HepG2 (cell line): ENCODE data around the gene HLF. TPM values are rescaled to one million over a fixed set of nuclear protein-coding genes. Genes with fewer than 3 reads are reported as not detected.
A peak's percentile ranks its signal among the peaks of the same experiment; 100 is the strongest.

ENCODE experiments used
- ATF4 ChIP-seq, 2 experiments: fragments of 450-650 bp in 1 of 2; sonication (generic) in 1 of 2; formaldehyde crosslinking; IDR thresholded peaks; 2 replicates each; pipeline versions ENCODE4 v1.5.0 to v1.8.0; 2020 to 2022; ENCODE audit warnings: mild to moderate bottlenecking in 1 of 2, missing genetic modification reagents in 1 of 2
- ATF7 ChIP-seq, 2 experiments: fragments of 450-650 bp in 1 of 2; sonication (generic) in 1 of 2; formaldehyde crosslinking in 1 of 2; IDR thresholded peaks; 2 replicates each; pipeline versions ENCODE4 v1.4.0 to v1.6.1; 2016 to 2020; ENCODE audit warnings: antibody characterized with exemption in 1 of 2, mild to moderate bottlenecking in 1 of 2, missing genetic modification reagents in 1 of 2
- CC2D1A ChIP-seq: sonication (generic); formaldehyde crosslinking; IDR thresholded peaks from 2 replicates; pipeline ENCODE4 v1.8.1; 2023; ENCODE audit warnings: mild to moderate bottlenecking, missing genetic modification reagents
- CCAR2 ChIP-seq: fragments of 200-400 bp; formaldehyde crosslinking; optimal IDR thresholded peaks from 2 replicates; pipeline ENCODE3; 2018; ENCODE audit warnings: low read depth, mild to moderate bottlenecking, low read length, moderate library complexity
- DNMT3B ChIP-seq: conservative IDR thresholded peaks from 2 replicates; pipeline ENCODE4 v1.6.1; 2016; ENCODE audit warnings: missing biosample characterization, control low read depth
- HDAC1 ChIP-seq: sonication (generic); formaldehyde crosslinking; IDR thresholded peaks from 2 replicates; pipeline ENCODE4 v1.5.1; 2020; ENCODE audit warnings: mild to moderate bottlenecking, missing genetic modification reagents
- MLXIP ChIP-seq: sonication (generic); formaldehyde crosslinking; IDR thresholded peaks from 2 replicates; pipeline ENCODE4 v1.9.0; 2021; ENCODE audit warnings: missing genetic modification reagents, borderline replicate concordance
- NR3C1 ChIP-seq: sonication (generic); formaldehyde crosslinking; IDR thresholded peaks from 2 replicates; pipeline ENCODE4 v1.4.0; 2020; ENCODE audit warnings: missing genetic modification reagents
- PPARG ChIP-seq: conservative IDR thresholded peaks from 2 replicates; pipeline ENCODE4 v1.6.1; 2016; ENCODE audit warnings: missing biosample characterization, missing genetic modification reagents
- RAD21 ChIP-seq: fragments of 450-650 bp; formaldehyde crosslinking; IDR thresholded peaks from 2 replicates; pipeline ENCODE4 v1.5.0; 2020; ENCODE audit warnings: mild to moderate bottlenecking
- RNF2 ChIP-seq: fragments of 450-650 bp; conservative IDR thresholded peaks from 2 replicates; pipeline ENCODE4 v1.6.1; 2016; ENCODE audit warnings: low read depth
- SKI ChIP-seq: fragments of 450-650 bp; IDR thresholded peaks from one replicate; pipeline ENCODE4 v1.6.1; 2018; ENCODE audit warnings: mild to moderate bottlenecking; ENCODE audit not compliant: partially characterized antibody
- ZNF10 ChIP-seq: sonication (generic); formaldehyde crosslinking; IDR thresholded peaks from 2 replicates; pipeline ENCODE4 v1.4.0; 2020; ENCODE audit warnings: mild to moderate bottlenecking, low read depth, missing genetic modification reagents, borderline replicate concordance
- ZNF589 ChIP-seq: sonication (generic); formaldehyde crosslinking; conservative IDR thresholded peaks from 2 replicates; pipeline ENCODE4 v1.8.0; 2022; ENCODE audit warnings: mild to moderate bottlenecking, moderate library complexity, missing genetic modification reagents
- ZNF776 ChIP-seq: sonication (generic); formaldehyde crosslinking; IDR thresholded peaks from 2 replicates; pipeline ENCODE4 v1.4.0; 2020; ENCODE audit warnings: mild to moderate bottlenecking, missing genetic modification reagents
- polyA plus RNA-seq, 8 experiments: library from polyadenylated mRNA; depleted of rRNA in 3 of 8; stranded (reverse) in 7 of 8; unstranded in 1 of 8; fragments of >200 nt; fragmentation: Illumina TruSeq in 4 of 8; extraction: Trizol in 4 of 8; gene quantifications; 2 replicates each; pipeline versions ENCODE4 v1.2.1 to v1.2.3, GENCODE V29; 2011 to 2016; ENCODE audit warnings: low read depth in 4 of 8, missing spikeins in 1 of 8, mixed read lengths in 1 of 8; ENCODE audit not compliant: insufficient read depth in 1 of 8
- total RNA-seq, 5 experiments: library from RNA; depleted of rRNA; stranded (reverse); fragments of >200 nt; fragmentation: Illumina TruSeq; extraction: Trizol; gene quantifications; 2 replicates each; pipeline ENCODE4 v1.2.3, GENCODE V29; 2016; ENCODE audit warnings: low read depth in 1 of 5
- TF ChIP-seq, protein P1 (sequence below): sonication (generic); formaldehyde crosslinking; IDR thresholded peaks from 2 replicates; pipeline ENCODE4 v1.8.0; 2022; ENCODE audit warnings: low read depth, missing genetic modification reagents
- TF ChIP-seq, protein P2 (sequence below): sonication (generic); formaldehyde crosslinking; IDR thresholded peaks from 2 replicates; pipeline ENCODE4 v1.4.0; 2020; ENCODE audit warnings: missing genetic modification reagents
- TF ChIP-seq, protein P3 (sequence below): sonication (generic); formaldehyde crosslinking; IDR thresholded peaks from 2 replicates; pipeline ENCODE4 v1.4.0; 2020; ENCODE audit warnings: mild to moderate bottlenecking, missing genetic modification reagents

Gene HLF
- total and polyA plus RNA-seq, 2 of the 13 experiments (the other 11 are each of a cell fraction or from before 2014, with no cell fraction given) = 202 to 346 TPM

GRCh38 chr17:55264645-55265298 lies at the start of gene HLF (continued):
- TF ChIP-seq ATF4 (CRISPR knock-in tag; IDR thresholded peaks at IDR 0.05) (peak in 1 of 2 experiments; percentile 54; a peak in 1 of 4 replicates), DNMT3B (CRISPR knock-in tag) (no peak), HDAC1 (CRISPR knock-in tag) (0 out of 2 replicates have a peak, but pooled peaks have one; percentile 16), PPARG (CRISPR knock-in tag) (0 out of 2 replicates have a peak, but pooled peaks have one; percentile 22), MLXIP (no peak), ATF7 (IDR thresholded peaks at IDR 0.05) (no peak), ATF7 (CRISPR knock-in tag; IDR thresholded peaks at IDR 0.05) (peak; percentile 68), ZNF589 (CRISPR knock-in tag) (0 out of 2 replicates have a peak, but pooled peaks have one; percentile 53), ZNF776 (CRISPR knock-in tag) (peak; percentile 69; the same call in 1 of the 2 replicates), RAD21 (CRISPR knock-in tag) (peak; percentile 50), RNF2 (peak; percentile 87), ZNF10 (CRISPR knock-in tag) (no peak), CCAR2 (no peak), NR3C1 (no peak), SKI (peak; percentile 74), CC2D1A (CRISPR knock-in tag) (no peak)
- TF ChIP-seq, protein P1, sequence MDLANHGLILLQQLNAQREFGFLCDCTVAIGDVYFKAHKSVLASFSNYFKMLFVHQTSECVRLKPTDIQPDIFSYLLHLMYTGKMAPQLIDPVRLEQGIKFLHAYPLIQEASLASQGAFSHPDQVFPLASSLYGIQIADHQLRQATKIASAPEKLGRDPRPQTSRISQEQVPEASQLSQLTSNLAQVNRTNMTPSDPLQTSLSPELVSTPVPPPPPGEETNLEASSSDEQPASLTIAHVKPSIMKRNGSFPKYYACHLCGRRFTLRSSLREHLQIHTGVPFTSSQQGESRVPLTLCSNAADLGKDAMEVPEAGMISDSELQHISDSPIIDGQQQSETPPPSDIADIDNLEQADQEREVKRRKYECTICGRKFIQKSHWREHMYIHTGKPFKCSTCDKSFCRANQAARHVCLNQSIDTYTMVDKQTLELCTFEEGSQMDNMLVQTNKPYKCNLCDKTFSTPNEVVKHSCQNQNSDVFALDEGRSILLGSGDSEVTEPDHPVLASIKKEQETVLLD (CRISPR knock-in tag) = peak; percentile 69
- TF ChIP-seq, protein P2, sequence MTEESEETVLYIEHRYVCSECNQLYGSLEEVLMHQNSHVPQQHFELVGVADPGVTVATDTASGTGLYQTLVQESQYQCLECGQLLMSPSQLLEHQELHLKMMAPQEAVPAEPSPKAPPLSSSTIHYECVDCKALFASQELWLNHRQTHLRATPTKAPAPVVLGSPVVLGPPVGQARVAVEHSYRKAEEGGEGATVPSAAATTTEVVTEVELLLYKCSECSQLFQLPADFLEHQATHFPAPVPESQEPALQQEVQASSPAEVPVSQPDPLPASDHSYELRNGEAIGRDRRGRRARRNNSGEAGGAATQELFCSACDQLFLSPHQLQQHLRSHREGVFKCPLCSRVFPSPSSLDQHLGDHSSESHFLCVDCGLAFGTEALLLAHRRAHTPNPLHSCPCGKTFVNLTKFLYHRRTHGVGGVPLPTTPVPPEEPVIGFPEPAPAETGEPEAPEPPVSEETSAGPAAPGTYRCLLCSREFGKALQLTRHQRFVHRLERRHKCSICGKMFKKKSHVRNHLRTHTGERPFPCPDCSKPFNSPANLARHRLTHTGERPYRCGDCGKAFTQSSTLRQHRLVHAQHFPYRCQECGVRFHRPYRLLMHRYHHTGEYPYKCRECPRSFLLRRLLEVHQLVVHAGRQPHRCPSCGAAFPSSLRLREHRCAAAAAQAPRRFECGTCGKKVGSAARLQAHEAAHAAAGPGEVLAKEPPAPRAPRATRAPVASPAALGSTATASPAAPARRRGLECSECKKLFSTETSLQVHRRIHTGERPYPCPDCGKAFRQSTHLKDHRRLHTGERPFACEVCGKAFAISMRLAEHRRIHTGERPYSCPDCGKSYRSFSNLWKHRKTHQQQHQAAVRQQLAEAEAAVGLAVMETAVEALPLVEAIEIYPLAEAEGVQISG (CRISPR knock-in tag) = peak; percentile 75; the same call in 1 of the 2 replicates
- TF ChIP-seq, protein P3, sequence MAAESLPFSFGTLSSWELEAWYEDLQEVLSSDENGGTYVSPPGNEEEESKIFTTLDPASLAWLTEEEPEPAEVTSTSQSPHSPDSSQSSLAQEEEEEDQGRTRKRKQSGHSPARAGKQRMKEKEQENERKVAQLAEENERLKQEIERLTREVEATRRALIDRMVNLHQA (CRISPR knock-in tag) = no peak
